Endothelial cell of umbilical vein (primary cell): ENCODE data around the gene IGF2BP1.

Source experiments
- EZH2 ChIP-seq: IDR thresholded peaks from 2 replicates; pipeline ENCODE4 v1.6.1; 2012; ENCODE audit warnings: borderline replicate concordance, low read depth, mild to moderate bottlenecking, moderate library complexity, low read length, inconsistent platforms; ENCODE audit not compliant: severe bottlenecking
- FOS ChIP-seq: IDR thresholded peaks from 2 replicates; pipeline ENCODE4 v1.6.1; 2011; ENCODE audit warnings: mild to moderate bottlenecking, low read length, moderate library complexity, borderline replicate concordance; ENCODE audit not compliant: insufficient read depth
- GATA2 ChIP-seq: IDR thresholded peaks from 2 replicates; pipeline ENCODE4 v1.7.0; 2011; ENCODE audit warnings: low read depth, mild to moderate bottlenecking, moderate library complexity, mixed read lengths, low read length; ENCODE audit not compliant: insufficient read length, insufficient read depth
- JUN ChIP-seq: IDR thresholded peaks from 2 replicates; pipeline ENCODE4 v1.6.1; 2011; ENCODE audit warnings: borderline replicate concordance, low read depth; ENCODE audit not compliant: insufficient read length, insufficient read depth
- MYC ChIP-seq: IDR thresholded peaks from one replicate; pipeline ENCODE4 v1.6.1; 2011; ENCODE audit warnings: mild to moderate bottlenecking, low read depth, low read length
- POLR2A ChIP-seq: IDR thresholded peaks from 2 replicates; pipeline ENCODE4 v1.6.1; 2012; ENCODE audit warnings: low read depth, mild to moderate bottlenecking, control low read depth, low read length
- POLR2AphosphoS5 ChIP-seq: IDR thresholded peaks from 2 replicates; pipeline ENCODE4 v1.6.1; 2012; ENCODE audit warnings: low read depth, mild to moderate bottlenecking, control low read depth, low read length, moderate library complexity; ENCODE audit not compliant: insufficient read depth
- TF ChIP-seq, protein P1 (sequence below): IDR thresholded peaks from 2 replicates; pipeline ENCODE4 v1.6.1; 2011; ENCODE audit not compliant: insufficient read depth, insufficient read length
- TF ChIP-seq, protein P2 (sequence below), 2 donors: IDR thresholded peaks; 1 replicate in 1 of 2; 2 replicates in 1 of 2; pipeline ENCODE4 v1.5.1; 2011; ENCODE audit warnings: low read length in 2 of 2, mild to moderate bottlenecking in 2 of 2, moderate library complexity in 2 of 2, control low read depth in 1 of 2, inconsistent platforms in 1 of 2, low read depth in 1 of 2; ENCODE audit not compliant: insufficient read depth in 1 of 2; ENCODE audit errors: extremely low read depth in 1 of 2

DNA sequence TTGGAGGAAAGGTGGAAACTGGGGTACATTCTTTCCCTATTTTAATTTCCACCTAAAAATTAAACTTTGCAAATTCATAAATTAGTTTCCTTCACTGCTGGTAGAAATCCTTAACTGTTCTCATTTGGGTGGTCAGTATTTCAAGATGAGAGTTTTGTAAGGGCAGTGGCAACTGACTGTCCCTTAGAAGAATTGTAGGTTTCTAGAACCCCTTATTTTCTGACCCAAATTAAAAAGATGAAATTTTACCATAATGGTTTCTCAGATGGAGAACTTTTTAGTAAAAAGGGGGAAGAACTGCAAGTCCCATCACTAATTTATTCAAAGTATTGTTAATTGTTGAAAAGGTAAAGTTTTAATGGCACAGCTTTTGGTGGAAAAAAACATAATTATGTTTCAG, 5.6 kb downstream of the IGF2BP1 start:
- TF ChIP-seq, protein P1, sequence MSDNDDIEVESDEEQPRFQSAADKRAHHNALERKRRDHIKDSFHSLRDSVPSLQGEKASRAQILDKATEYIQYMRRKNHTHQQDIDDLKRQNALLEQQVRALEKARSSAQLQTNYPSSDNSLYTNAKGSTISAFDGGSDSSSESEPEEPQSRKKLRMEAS: no peak
- TF ChIP-seq, protein P2, sequence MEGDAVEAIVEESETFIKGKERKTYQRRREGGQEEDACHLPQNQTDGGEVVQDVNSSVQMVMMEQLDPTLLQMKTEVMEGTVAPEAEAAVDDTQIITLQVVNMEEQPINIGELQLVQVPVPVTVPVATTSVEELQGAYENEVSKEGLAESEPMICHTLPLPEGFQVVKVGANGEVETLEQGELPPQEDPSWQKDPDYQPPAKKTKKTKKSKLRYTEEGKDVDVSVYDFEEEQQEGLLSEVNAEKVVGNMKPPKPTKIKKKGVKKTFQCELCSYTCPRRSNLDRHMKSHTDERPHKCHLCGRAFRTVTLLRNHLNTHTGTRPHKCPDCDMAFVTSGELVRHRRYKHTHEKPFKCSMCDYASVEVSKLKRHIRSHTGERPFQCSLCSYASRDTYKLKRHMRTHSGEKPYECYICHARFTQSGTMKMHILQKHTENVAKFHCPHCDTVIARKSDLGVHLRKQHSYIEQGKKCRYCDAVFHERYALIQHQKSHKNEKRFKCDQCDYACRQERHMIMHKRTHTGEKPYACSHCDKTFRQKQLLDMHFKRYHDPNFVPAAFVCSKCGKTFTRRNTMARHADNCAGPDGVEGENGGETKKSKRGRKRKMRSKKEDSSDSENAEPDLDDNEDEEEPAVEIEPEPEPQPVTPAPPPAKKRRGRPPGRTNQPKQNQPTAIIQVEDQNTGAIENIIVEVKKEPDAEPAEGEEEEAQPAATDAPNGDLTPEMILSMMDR (IDR thresholded peaks at IDR 0.05; ENCODE audit: extremely low read depth in 1 of 2, insufficient read depth in 1 of 2, low read depth in 1 of 2, low read length in 2 of 2): no peak
- TF ChIP-seq POLR2A (no peak), FOS (no peak), EZH2 (no peak), MYC (no peak), POLR2AphosphoS5 (no peak), JUN (no peak), GATA2 (no peak)
